GM12891 (cell line): ENCODE data around the gene MALAT1.

Source experiments
- PAX5 ChIP-seq: IDR thresholded peaks from 2 replicates; pipeline ENCODE4 v1.6.1; 2011; ENCODE audit warnings: low read length, moderate library complexity, mild to moderate bottlenecking; ENCODE audit not compliant: insufficient read depth, severe bottlenecking
- POLR2A ChIP-seq: IDR thresholded peaks from 2 replicates; pipeline ENCODE4 v1.6.1; 2011; ENCODE audit warnings: low read depth, low read length, control low read depth
- POLR2AphosphoS5 ChIP-seq: IDR thresholded peaks from 2 replicates; pipeline ENCODE4 v1.6.1; 2011; ENCODE audit warnings: low read depth, low read length, control low read depth

DNA sequence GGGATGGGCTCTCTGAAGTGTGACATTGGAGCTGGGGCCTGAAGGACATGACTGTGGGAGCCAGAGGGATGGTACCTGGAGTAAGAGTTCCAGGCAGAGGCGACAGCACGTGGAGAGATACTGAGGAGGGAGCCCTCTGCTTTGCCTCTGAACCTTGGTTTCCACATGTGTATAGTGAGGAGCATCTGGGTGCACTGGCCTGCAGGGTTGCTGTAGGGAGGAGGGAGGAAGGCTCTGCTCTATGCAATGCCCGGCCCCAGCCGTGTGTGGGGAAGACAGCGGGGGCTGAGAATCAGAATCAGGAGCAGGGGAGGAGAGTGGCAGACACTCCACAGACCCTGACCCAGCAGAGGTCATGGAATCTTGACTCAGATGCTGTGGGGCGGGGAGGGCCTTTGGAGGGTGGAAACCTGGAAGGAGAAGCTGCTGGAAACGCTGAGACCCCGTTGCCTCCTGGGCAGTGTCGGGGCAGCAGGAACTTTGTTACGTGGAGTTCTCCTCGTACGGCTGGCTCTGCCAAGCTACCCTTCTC is 30.0 kb downstream of the MALAT1 start:
- TF ChIP-seq POLR2AphosphoS5 (no peak), PAX5 (no peak), POLR2A (no peak)
